CD8-positive, alpha-beta memory T cell (primary cell): ENCODE data around the gene TAF3. TPM values are rescaled to one million over a fixed set of nuclear protein-coding genes. Genes with fewer than 3 reads are reported as not detected.

Experiments used
- CTCF ChIA-PET: fragments of 350-600 bp; sonication (Branson Sonifier 250); formaldehyde crosslinking; loops from one replicate; lab custom pipeline; 2021; ENCODE audit warnings: antibody characterized with exemption; lab: Charles Lee
- POLR2A ChIA-PET: fragments of 350-600 bp; sonication (Branson Sonifier 250); formaldehyde crosslinking; loops from one replicate; lab custom pipeline; 2021; ENCODE audit warnings: antibody characterized with exemption; lab: Charles Lee
- DNase-seq, 5 donors: peaks; one replicate each; pipeline versions ENCODE4 v3.0.0 to v3.0.0-alpha.2; 2020 to 2022; ENCODE audit warnings: mixed read lengths in 1 of 5
- H3K27ac ChIP-seq: one replicate; pipeline ENCODE4 v1.7.0; 2013; ENCODE audit warnings: low read depth, mild to moderate bottlenecking, low read length, moderate library complexity
- H3K27me3 ChIP-seq: 2 replicates; pipeline ENCODE4 v1.7.0; 2013; ENCODE audit warnings: low read length, mild to moderate bottlenecking; ENCODE audit not compliant: insufficient read depth, poor library complexity, severe bottlenecking
- H3K36me3 ChIP-seq: 2 replicates; pipeline ENCODE4 v1.7.0; 2013; ENCODE audit warnings: mild to moderate bottlenecking, low read length, moderate library complexity; ENCODE audit not compliant: insufficient read depth
- H3K4me1 ChIP-seq: 2 replicates; pipeline ENCODE4 v1.7.0; 2013; ENCODE audit warnings: mild to moderate bottlenecking, low read length, moderate library complexity; ENCODE audit not compliant: insufficient read depth
- H3K4me3 ChIP-seq: 2 replicates; pipeline ENCODE4 v1.7.0; 2013; ENCODE audit warnings: mild to moderate bottlenecking, low read length
- H3K9me3 ChIP-seq: 2 replicates; pipeline ENCODE4 v1.7.0; 2013; ENCODE audit warnings: mild to moderate bottlenecking, low read length
- H3K27ac Mint-ChIP-seq, 8 donors: one replicate each; pipeline ENCODE4 v1.8.0; 2020 to 2021; ENCODE audit warnings: mixed read lengths in 8 of 8, mild to moderate bottlenecking in 6 of 8, inconsistent platforms in 3 of 8, moderate library complexity in 3 of 8
- H3K27me3 Mint-ChIP-seq, 2 donors: one replicate each; pipeline ENCODE4 v1.8.0; 2020 to 2021; ENCODE audit warnings: mixed read lengths in 2 of 2, mild to moderate bottlenecking in 1 of 2, moderate library complexity in 1 of 2
- H3K36me3 Mint-ChIP-seq, 3 donors: one replicate each; pipeline ENCODE4 v1.8.0; 2020 to 2021; ENCODE audit warnings: mixed read lengths in 3 of 3, inconsistent platforms in 1 of 3, mild to moderate bottlenecking in 1 of 3
- H3K4me1 Mint-ChIP-seq, 3 donors: one replicate each; pipeline ENCODE4 v1.8.0; 2020 to 2021; ENCODE audit warnings: mixed read lengths in 3 of 3, inconsistent platforms in 1 of 3, mild to moderate bottlenecking in 1 of 3
- H3K4me3 Mint-ChIP-seq, 7 donors: one replicate each; pipeline ENCODE4 v1.8.0; 2020 to 2021; ENCODE audit warnings: mixed read lengths in 7 of 7, mild to moderate bottlenecking in 6 of 7, moderate library complexity in 4 of 7, inconsistent platforms in 2 of 7
- H3K9me3 Mint-ChIP-seq, 5 donors: one replicate each; pipeline ENCODE4 v1.8.0; 2020 to 2022; ENCODE audit warnings: mixed read lengths in 5 of 5, mild to moderate bottlenecking in 3 of 5, moderate library complexity in 2 of 5, inconsistent platforms in 1 of 5
- polyA plus RNA-seq: library from polyadenylated mRNA; unstranded; fragments of 300-500 nt; fragmentation: Illumina TruSeq; gene quantifications from one replicate; pipeline ENCODE4 v1.2.3, GENCODE V29; 2021
- total RNA-seq, 2 experiments: library from RNA; stranded (reverse); gene quantifications; one replicate each; pipeline ENCODE4 v1.2.3, GENCODE V29; 2021

TAF3 gene
- total and polyA plus RNA-seq, 3 experiments from 2014 or later = 16.9 to 22.6 (median 22.5) TPM

GRCh38 chr10:7834262-7834661, 16.0 kb downstream of the TAF3 start:
- H3K4me1 ChIP-seq = no peaks in the 10 kb centered on the region
- no peaks in the 10 kb centered on the region for H3K36me3 ChIP-seq
- H3K27me3 ChIP-seq = no peaks in the 10 kb centered on the region
- Mint-ChIP-seq H3K4me1 (peaks cover 50 to 86% (median 75%) of the 10 kb centered on the region in 3 donors), H3K4me3 (no peak overlapping the region), H3K9me3 (no peaks in the 10 kb centered on the region), H3K36me3 (peaks cover 4 to 67% (median 27%) of the 10 kb centered on the region in 3 donors), H3K27ac (no peak overlapping the region), H3K27me3 (no peaks in the 10 kb centered on the region)
- no peak overlapping the region for H3K4me3 ChIP-seq
- ChIA-PET CTCF (no interaction called here), POLR2A (interaction anchor here (0.7 kb wide), 1 partner anchor 523 kb away, joined by 3 read pairs; no protein-coding TSS in a partner anchor)
- no peak overlapping the region for H3K27ac ChIP-seq
- DNase-seq = no peak
- H3K9me3 ChIP-seq = no peaks in the 10 kb centered on the region

GRCh38 chr10:7836571-7836970, 18.3 kb downstream of the TAF3 start:
- H3K4me3 ChIP-seq = no peak overlapping the region
- no peaks in the 10 kb centered on the region for H3K9me3 Mint-ChIP-seq
- H3K27ac ChIP-seq = no peak overlapping the region
- no peaks in the 10 kb centered on the region for H3K36me3 ChIP-seq
- no peak overlapping the region for H3K4me3 Mint-ChIP-seq
- POLR2A ChIA-PET = no interaction called here
- no peaks in the 10 kb centered on the region for H3K27me3 Mint-ChIP-seq
- peaks cover 45 to 75% (median 67%) of the 10 kb centered on the region in 3 donors for H3K4me1 Mint-ChIP-seq
- peaks cover 0 to 66% (median 27%) of the 10 kb centered on the region in 3 donors for H3K36me3 Mint-ChIP-seq
- no peak overlapping the region for H3K27ac Mint-ChIP-seq
- H3K27me3 ChIP-seq = no peaks in the 10 kb centered on the region
- CTCF ChIA-PET = no interaction called here
- H3K4me1 ChIP-seq = no peaks in the 10 kb centered on the region
- no peak for DNase-seq
- no peaks in the 10 kb centered on the region for H3K9me3 ChIP-seq

- Histone ChIP-seq H3K4me3 (no peak overlapping the region), H3K4me1 (no peaks in the 10 kb centered on the region), H3K27ac (no peak overlapping the region), H3K9me3 (no peaks in the 10 kb centered on the region), H3K27me3 (no peaks in the 10 kb centered on the region), H3K36me3 (no peaks in the 10 kb centered on the region)
- Mint-ChIP-seq H3K4me1 (peaks cover 14 to 42% (median 28%) of the 10 kb centered on the region in 3 donors), H3K9me3 (no peaks in the 10 kb centered on the region), H3K27ac (no peak overlapping the region), H3K36me3 (peaks cover 0 to 25% (median 1%) of the 10 kb centered on the region in 3 donors), H3K27me3 (no peaks in the 10 kb centered on the region), H3K4me3 (no peak overlapping the region)
- no peak for DNase-seq
- CTCF ChIA-PET = no interaction called here
- POLR2A ChIA-PET = no interaction called here
Observed at GRCh38 chr10:7846591-7846990, 28.3 kb downstream of the TAF3 start.

- Mint-ChIP-seq H3K27me3 (no peaks in the 10 kb centered on the region), H3K4me3 (no peak overlapping the region), H3K9me3 (no peaks in the 10 kb centered on the region), H3K4me1 (peaks cover 30 to 79% (median 56%) of the 10 kb centered on the region in 3 donors), H3K27ac (no peak overlapping the region), H3K36me3 (peaks cover 3 to 19% (median 6%) of the 10 kb centered on the region in 3 donors)
- H3K27ac ChIP-seq = no peak overlapping the region
- POLR2A ChIA-PET = no interaction called here
- CTCF ChIA-PET = no interaction called here
- no peaks in the 10 kb centered on the region for H3K27me3 ChIP-seq
- H3K9me3 ChIP-seq = no peaks in the 10 kb centered on the region
- H3K4me1 ChIP-seq = no peaks in the 10 kb centered on the region
- H3K36me3 ChIP-seq = no peaks in the 10 kb centered on the region
- DNase-seq = no peak
- H3K4me3 ChIP-seq = no peak overlapping the region
Observed at GRCh38 chr10:7853226-7853842, 35.0 kb downstream of the TAF3 start.

GRCh38 chr10:7853890-7854289, 35.6 kb downstream of the TAF3 start:
- H3K4me3 Mint-ChIP-seq = no peak overlapping the region

GRCh38 chr10:7855205-7855604, 36.9 kb downstream of the TAF3 start:
- no peaks in the 10 kb centered on the region for H3K27me3 ChIP-seq
- no peaks in the 10 kb centered on the region for H3K27me3 Mint-ChIP-seq
- H3K27ac ChIP-seq = no peak overlapping the region
- H3K27ac Mint-ChIP-seq = no peak overlapping the region
- H3K4me1 Mint-ChIP-seq = peaks cover 27 to 73% (median 51%) of the 10 kb centered on the region in 3 donors
- H3K4me3 ChIP-seq = no peak overlapping the region
- no peaks in the 10 kb centered on the region for H3K36me3 ChIP-seq
- H3K36me3 Mint-ChIP-seq = peaks cover 5 to 21% (median 15%) of the 10 kb centered on the region in 3 donors
- peaks cover 0 to 5% (median 3%) of the 10 kb centered on the region in 5 donors for H3K9me3 Mint-ChIP-seq
- CTCF ChIA-PET = no interaction called here
- H3K4me1 ChIP-seq = no peaks in the 10 kb centered on the region
- no peak for DNase-seq
- POLR2A ChIA-PET = no interaction called here
- no peak overlapping the region for H3K4me3 Mint-ChIP-seq
- H3K9me3 ChIP-seq = no peaks in the 10 kb centered on the region

More at GRCh38 chr10:7853890-7854289, 35.6 kb downstream of the TAF3 start:
- Histone ChIP-seq H3K4me3 (no peak overlapping the region), H3K4me1 (no peaks in the 10 kb centered on the region), H3K27ac (no peak overlapping the region), H3K27me3 (no peaks in the 10 kb centered on the region), H3K9me3 (no peaks in the 10 kb centered on the region), H3K36me3 (no peaks in the 10 kb centered on the region)
- Mint-ChIP-seq H3K27me3 (no peaks in the 10 kb centered on the region), H3K4me1 (peaks cover 29 to 79% (median 51%) of the 10 kb centered on the region in 3 donors), H3K36me3 (peaks cover 3 to 19% (median 8%) of the 10 kb centered on the region in 3 donors), H3K27ac (no peak overlapping the region), H3K9me3 (no peaks in the 10 kb centered on the region)
- POLR2A ChIA-PET = no interaction called here
- DNase-seq = no peak
- CTCF ChIA-PET = no interaction called here

GRCh38 chr10:7856678-7857077, 38.4 kb downstream of the TAF3 start:
- Histone ChIP-seq H3K4me3 (no peak overlapping the region), H3K4me1 (no peaks in the 10 kb centered on the region), H3K27ac (no peak overlapping the region), H3K36me3 (no peaks in the 10 kb centered on the region), H3K9me3 (peaks cover 2% of the 10 kb centered on the region), H3K27me3 (no peaks in the 10 kb centered on the region)
- peaks cover 21 to 63% (median 41%) of the 10 kb centered on the region in 3 donors for H3K4me1 Mint-ChIP-seq
- ChIA-PET POLR2A (interaction anchor here (0.6 kb wide), 2 partner anchors 1131 to 1341 kb away, joined by 4 to 5 read pairs; no protein-coding TSS in a partner anchor), CTCF (interaction anchor here (0.8 kb wide), 1 partner anchor 1352 kb away, joined by 3 read pairs; no protein-coding TSS in a partner anchor)
- H3K27ac Mint-ChIP-seq = no peak overlapping the region
- H3K27me3 Mint-ChIP-seq = no peaks in the 10 kb centered on the region
- H3K4me3 Mint-ChIP-seq = no peak overlapping the region
- peaks cover 6 to 21% (median 20%) of the 10 kb centered on the region in 3 donors for H3K36me3 Mint-ChIP-seq
- peaks cover 3 to 15% (median 10%) of the 10 kb centered on the region in 5 donors for H3K9me3 Mint-ChIP-seq
- DNase-seq = no peak

GRCh38 chr10:7857262-7857661, 39.0 kb downstream of the TAF3 start:
- H3K27me3 Mint-ChIP-seq = no peaks in the 10 kb centered on the region
- Histone ChIP-seq H3K4me3 (no peak overlapping the region), H3K27me3 (no peaks in the 10 kb centered on the region), H3K27ac (no peak overlapping the region), H3K4me1 (no peaks in the 10 kb centered on the region), H3K36me3 (no peaks in the 10 kb centered on the region), H3K9me3 (peaks cover 8% of the 10 kb centered on the region)
- H3K36me3 Mint-ChIP-seq = peaks cover 10 to 26% (median 21%) of the 10 kb centered on the region in 3 donors
- peaks cover 8 to 21% (median 16%) of the 10 kb centered on the region in 5 donors for H3K9me3 Mint-ChIP-seq
- DNase-seq = no peak
- peak overlapping the region in 3 of 8 donors; percentile 6 to 52 (median 39) for H3K27ac Mint-ChIP-seq
- H3K4me1 Mint-ChIP-seq = peaks cover 21 to 58% (median 39%) of the 10 kb centered on the region in 3 donors
- no peak overlapping the region for H3K4me3 Mint-ChIP-seq
- ChIA-PET CTCF (no interaction called here), POLR2A (interaction anchor here (0.6 kb wide), 1 partner anchor 1257 kb away, joined by 5 read pairs; no protein-coding TSS in a partner anchor)
